ENCODE data around the gene ARHGEF33. TPM values are rescaled to one million over a fixed set of nuclear protein-coding genes. Genes with fewer than 3 reads are reported as not detected.
"Not testable (repeated sequence)": the region's sequence is repeated elsewhere in the genome, so short reads cannot be mapped to it uniquely, and the experiment has no call there.

The ARHGEF33 gene
- polyA plus RNA-seq, 2 donors, result 0.05 to 0.24 TPM

- H3K36me3 ChIP-seq (ENCODE audit: control insufficient read depth in 2 of 2, insufficient read depth in 2 of 2, low read length in 1 of 2), result no peaks in the 10 kb centered on the region
- no peaks in the 10 kb centered on the region for H3K9me3 ChIP-seq (ENCODE audit: control insufficient read depth in 2 of 2, insufficient read depth in 1 of 2, low read depth in 1 of 2, low read length in 1 of 2)
- H3K4me1 ChIP-seq (ENCODE audit: control insufficient read depth in 2 of 2, insufficient read depth in 2 of 2, low read length in 1 of 2), result no peaks in the 10 kb centered on the region
- H3K27ac ChIP-seq (ENCODE audit: low read depth in 2 of 2, low read length in 1 of 2), result no peak overlapping the region
- WGBS, 2 donors, result 67 to 87% methylated on average over 3 of the region's 3 CpGs
- no peak overlapping the region for H3K4me3 ChIP-seq (ENCODE audit: low read depth in 1 of 2, low read length in 2 of 2)
- no peaks in the 10 kb centered on the region for H3K27me3 ChIP-seq (ENCODE audit: control insufficient read depth in 1 of 2, insufficient read depth in 2 of 2, low read length in 2 of 2)
These were observed 44.0 kb downstream of the ARHGEF33 start for GRCh38 chr2:38933653-38934052.

DNA sequence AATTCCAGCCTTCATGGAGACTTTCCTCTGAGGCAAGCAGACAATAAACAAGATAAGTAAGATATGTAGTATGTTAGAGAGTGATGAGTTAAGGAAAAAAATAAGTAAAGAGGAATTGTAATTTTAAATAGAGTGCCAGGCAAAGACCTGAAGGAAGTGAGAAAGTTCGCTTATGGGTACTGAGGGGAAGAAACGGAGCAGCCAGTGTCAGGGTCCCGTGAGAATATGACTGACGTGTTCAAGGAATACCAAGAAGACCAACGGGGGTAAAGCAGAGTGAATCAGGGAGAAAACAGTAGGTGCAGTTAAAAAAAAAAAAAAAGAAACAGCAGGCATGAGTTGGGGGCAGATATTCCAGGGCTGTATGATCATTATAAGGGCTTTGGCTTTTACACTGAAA, 45.1 kb downstream of the ARHGEF33 start:
- no peaks in the 10 kb centered on the region for H3K9me3 ChIP-seq (ENCODE audit: control insufficient read depth in 2 of 2, insufficient read depth in 1 of 2, low read depth in 1 of 2, low read length in 1 of 2)
- H3K4me3 ChIP-seq (ENCODE audit: low read depth in 1 of 2, low read length in 2 of 2), result no peak overlapping the region
- WGBS, 2 donors, result 76 to 78% methylated on average over 5 of the region's 5 CpGs
- no peaks in the 10 kb centered on the region for H3K4me1 ChIP-seq (ENCODE audit: control insufficient read depth in 2 of 2, insufficient read depth in 2 of 2, low read length in 1 of 2)
- H3K36me3 ChIP-seq (ENCODE audit: control insufficient read depth in 2 of 2, insufficient read depth in 2 of 2, low read length in 1 of 2), result no peaks in the 10 kb centered on the region
- no peaks in the 10 kb centered on the region for H3K27me3 ChIP-seq (ENCODE audit: control insufficient read depth in 1 of 2, insufficient read depth in 2 of 2, low read length in 2 of 2)
- no peak overlapping the region for H3K27ac ChIP-seq (ENCODE audit: low read depth in 2 of 2, low read length in 1 of 2)

GRCh38 chr2:38935568-38936172, 46.0 kb downstream of the ARHGEF33 start:
- Histone ChIP-seq H3K4me1 (ENCODE audit: control insufficient read depth in 2 of 2, insufficient read depth in 2 of 2, low read length in 1 of 2) (no peaks in the 10 kb centered on the region), H3K4me3 (ENCODE audit: low read depth in 1 of 2, low read length in 2 of 2) (no peak overlapping the region), H3K9me3 (ENCODE audit: control insufficient read depth in 2 of 2, insufficient read depth in 1 of 2, low read depth in 1 of 2, low read length in 1 of 2) (no peaks in the 10 kb centered on the region), H3K36me3 (ENCODE audit: control insufficient read depth in 2 of 2, insufficient read depth in 2 of 2, low read length in 1 of 2) (no peaks in the 10 kb centered on the region), H3K27me3 (ENCODE audit: control insufficient read depth in 1 of 2, insufficient read depth in 2 of 2, low read length in 2 of 2) (no peaks in the 10 kb centered on the region), H3K27ac (ENCODE audit: low read depth in 2 of 2, low read length in 1 of 2) (no peak overlapping the region)
- 73 to 85% methylated on average over 4 of the region's 4 CpGs for WGBS, 2 donors

DNA sequence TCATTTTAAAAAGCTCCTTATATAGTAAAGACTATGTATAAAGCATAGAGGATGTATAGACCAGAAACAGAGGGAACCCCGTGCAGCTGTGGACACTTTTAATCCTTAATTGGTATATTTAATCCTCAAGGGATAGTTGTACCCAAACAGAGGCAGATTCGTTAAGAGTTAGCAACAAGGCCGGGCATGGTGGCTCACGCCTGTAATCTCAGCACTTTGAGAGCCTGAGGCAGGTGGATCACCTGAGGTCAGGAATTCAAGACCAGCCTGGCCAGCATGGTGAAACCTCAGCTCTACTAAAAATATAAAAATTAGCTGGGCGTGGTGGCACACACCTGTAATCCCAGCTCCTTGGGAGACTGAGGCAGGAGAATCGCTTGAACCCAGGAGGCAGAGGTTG, 46.8 kb downstream of the ARHGEF33 start:
- WGBS, 2 donors, result 77 to 83% methylated on average over 6 of the region's 6 CpGs
- not testable (repeated sequence) for H3K9me3 ChIP-seq (ENCODE audit: control insufficient read depth in 2 of 2, insufficient read depth in 1 of 2, low read depth in 1 of 2, low read length in 1 of 2); H3K27ac ChIP-seq (ENCODE audit: low read depth in 2 of 2, low read length in 1 of 2); H3K4me3 ChIP-seq (ENCODE audit: low read depth in 1 of 2, low read length in 2 of 2); H3K27me3 ChIP-seq (ENCODE audit: control insufficient read depth in 1 of 2, insufficient read depth in 2 of 2, low read length in 2 of 2); H3K36me3 ChIP-seq (ENCODE audit: control insufficient read depth in 2 of 2, insufficient read depth in 2 of 2, low read length in 1 of 2); H3K4me1 ChIP-seq (ENCODE audit: control insufficient read depth in 2 of 2, insufficient read depth in 2 of 2, low read length in 1 of 2)

DNA sequence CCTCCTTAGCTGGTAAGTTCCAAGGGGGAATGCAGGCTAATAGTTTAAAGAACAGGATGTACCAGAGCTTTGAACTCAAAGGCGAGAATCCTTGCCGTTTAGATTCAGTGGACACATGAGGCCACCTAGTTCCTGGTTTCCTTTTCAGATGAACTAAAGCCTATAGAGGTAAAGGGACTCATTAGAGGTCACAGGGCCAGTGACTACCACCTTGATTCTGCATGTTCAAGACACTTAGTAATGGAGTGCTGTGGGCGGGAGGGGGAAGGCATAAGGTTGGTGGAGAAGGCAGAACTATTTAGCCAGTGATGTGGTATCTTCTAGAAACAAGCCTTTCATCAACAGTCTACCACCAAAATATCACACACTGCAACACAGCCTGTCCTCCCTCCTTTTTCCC, 47.9 kb downstream of the ARHGEF33 start:
- Histone ChIP-seq H3K9me3 (ENCODE audit: control insufficient read depth in 2 of 2, insufficient read depth in 1 of 2, low read depth in 1 of 2, low read length in 1 of 2) (no peaks in the 10 kb centered on the region), H3K27ac (ENCODE audit: low read depth in 2 of 2, low read length in 1 of 2) (no peak overlapping the region), H3K27me3 (ENCODE audit: control insufficient read depth in 1 of 2, insufficient read depth in 2 of 2, low read length in 2 of 2) (no peaks in the 10 kb centered on the region), H3K4me1 (ENCODE audit: control insufficient read depth in 2 of 2, insufficient read depth in 2 of 2, low read length in 1 of 2) (no peaks in the 10 kb centered on the region), H3K36me3 (ENCODE audit: control insufficient read depth in 2 of 2, insufficient read depth in 2 of 2, low read length in 1 of 2) (no peaks in the 10 kb centered on the region), H3K4me3 (ENCODE audit: low read depth in 1 of 2, low read length in 2 of 2) (no peak overlapping the region)
- WGBS, 2 donors, result 77 to 90% methylated on average over 3 of the region's 3 CpGs

GRCh38 chr2:38940746-38941145, 51.1 kb downstream of the ARHGEF33 start:
- Histone ChIP-seq H3K4me3 (ENCODE audit: low read depth in 1 of 2, low read length in 2 of 2) (no peak overlapping the region), H3K4me1 (ENCODE audit: control insufficient read depth in 2 of 2, insufficient read depth in 2 of 2, low read length in 1 of 2) (no peaks in the 10 kb centered on the region), H3K27me3 (ENCODE audit: control insufficient read depth in 1 of 2, insufficient read depth in 2 of 2, low read length in 2 of 2) (no peaks in the 10 kb centered on the region), H3K9me3 (ENCODE audit: control insufficient read depth in 2 of 2, insufficient read depth in 1 of 2, low read depth in 1 of 2, low read length in 1 of 2) (no peaks in the 10 kb centered on the region), H3K27ac (ENCODE audit: low read depth in 2 of 2, low read length in 1 of 2) (no peak overlapping the region), H3K36me3 (ENCODE audit: control insufficient read depth in 2 of 2, insufficient read depth in 2 of 2, low read length in 1 of 2) (peaks cover 0 to 3% of the 10 kb centered on the region in 2 donors)
- 81 to 90% methylated on average over 1 of the region's 1 CpG for WGBS, 2 donors

- H3K36me3 ChIP-seq (ENCODE audit: control insufficient read depth in 2 of 2, insufficient read depth in 2 of 2, low read length in 1 of 2), result peaks cover 0 to 3% of the 10 kb centered on the region in 2 donors
- no peak overlapping the region for H3K4me3 ChIP-seq (ENCODE audit: low read depth in 1 of 2, low read length in 2 of 2)
- no peaks in the 10 kb centered on the region for H3K27me3 ChIP-seq (ENCODE audit: control insufficient read depth in 1 of 2, insufficient read depth in 2 of 2, low read length in 2 of 2)
- H3K9me3 ChIP-seq (ENCODE audit: control insufficient read depth in 2 of 2, insufficient read depth in 1 of 2, low read depth in 1 of 2, low read length in 1 of 2), result no peaks in the 10 kb centered on the region
- no peaks in the 10 kb centered on the region for H3K4me1 ChIP-seq (ENCODE audit: control insufficient read depth in 2 of 2, insufficient read depth in 2 of 2, low read length in 1 of 2)
- no peak overlapping the region for H3K27ac ChIP-seq (ENCODE audit: low read depth in 2 of 2, low read length in 1 of 2)
These were observed 54.1 kb downstream of the ARHGEF33 start for GRCh38 chr2:38943784-38944183.

GRCh38 chr2:38945372-38945771, 55.7 kb downstream of the ARHGEF33 start:
- Histone ChIP-seq H3K27me3 (ENCODE audit: control insufficient read depth in 1 of 2, insufficient read depth in 2 of 2, low read length in 2 of 2) (no peaks in the 10 kb centered on the region), H3K4me3 (ENCODE audit: low read depth in 1 of 2, low read length in 2 of 2) (no peak overlapping the region), H3K4me1 (ENCODE audit: control insufficient read depth in 2 of 2, insufficient read depth in 2 of 2, low read length in 1 of 2) (no peaks in the 10 kb centered on the region), H3K27ac (ENCODE audit: low read depth in 2 of 2, low read length in 1 of 2) (no peak overlapping the region), H3K9me3 (ENCODE audit: control insufficient read depth in 2 of 2, insufficient read depth in 1 of 2, low read depth in 1 of 2, low read length in 1 of 2) (no peaks in the 10 kb centered on the region), H3K36me3 (ENCODE audit: control insufficient read depth in 2 of 2, insufficient read depth in 2 of 2, low read length in 1 of 2) (peaks cover 0 to 3% of the 10 kb centered on the region in 2 donors)
- WGBS, 2 donors, result 85 to 87% methylated on average over 4 of the region's 4 CpGs

- Histone ChIP-seq H3K36me3 (ENCODE audit: control insufficient read depth in 2 of 2, insufficient read depth in 2 of 2, low read length in 1 of 2) (peaks cover 0 to 3% of the 10 kb centered on the region in 2 donors), H3K9me3 (ENCODE audit: control insufficient read depth in 2 of 2, insufficient read depth in 1 of 2, low read depth in 1 of 2, low read length in 1 of 2) (no peaks in the 10 kb centered on the region), H3K4me3 (ENCODE audit: low read depth in 1 of 2, low read length in 2 of 2) (no peak overlapping the region), H3K27me3 (ENCODE audit: control insufficient read depth in 1 of 2, insufficient read depth in 2 of 2, low read length in 2 of 2) (no peaks in the 10 kb centered on the region), H3K4me1 (ENCODE audit: control insufficient read depth in 2 of 2, insufficient read depth in 2 of 2, low read length in 1 of 2) (no peaks in the 10 kb centered on the region), H3K27ac (ENCODE audit: low read depth in 2 of 2, low read length in 1 of 2) (no peak overlapping the region)
- WGBS, 2 donors, result 87 to 89% methylated on average over 5 of the region's 5 CpGs
These were observed 56.2 kb downstream of the ARHGEF33 start for GRCh38 chr2:38945911-38946310.

Measured in esophagus (tissue), 2 donors.